ENCODE results near the gene TSPO2. TPM values are rescaled to one million over a fixed set of nuclear protein-coding genes. Genes with fewer than 3 reads are reported as not detected.

The TSPO2 gene
- polyA plus RNA-seq, 3 donors: not detected

- Mint-ChIP-seq H3K27me3 (ENCODE audit: low read depth in 3 of 3) (peaks cover 0 to 6% (median 0%) of the 10 kb centered on the region in 3 donors), H3K27ac (no peak within 1 kb of the TSS), H3K36me3 (no peaks in the 10 kb centered on the region), H3K4me3 (no peak within 1 kb of the TSS), H3K9me3 (no peaks in the 10 kb centered on the region), H3K4me1 (peaks cover 8% of the 10 kb centered on the region)
- intact Hi-C loops (cut with micrococcal nuclease): no loop called here
- H4K20me1 ChIP-seq (ENCODE audit: insufficient read depth, low read length): no peaks in the 10 kb centered on the region
- peak in 2 of 3 donors; percentile 12 to 14 for DNase-seq
- no peaks in the 10 kb centered on the region for H3K9me3 ChIP-seq (replicated peaks in 1 of 2; ENCODE audit: control insufficient read depth in 1 of 2, insufficient read depth in 1 of 2, low read length in 2 of 2)
- H3K27ac ChIP-seq (ENCODE audit: low read depth in 1 of 2, low read length in 2 of 2): no peak within 1 kb of the TSS
- no peaks in the 10 kb centered on the region for H3K36me3 ChIP-seq (replicated peaks in 1 of 2; ENCODE audit: control insufficient read depth in 1 of 2, insufficient read depth in 2 of 2, low read length in 2 of 2)
- H3K4me1 ChIP-seq (ENCODE audit: control insufficient read depth in 1 of 2, insufficient read depth in 2 of 2, low read length in 2 of 2): no peaks in the 10 kb centered on the region
- 75% methylated on average over 8 of the region's 10 CpGs for WGBS (ENCODE audit: insufficient coverage)
- H3K4me3 ChIP-seq (replicated peaks in 1 of 3; ENCODE audit: low read depth in 2 of 3, low read length in 3 of 3): no peak within 1 kb of the TSS
- H3K27me3 ChIP-seq (ENCODE audit: control insufficient read depth in 2 of 2, insufficient read depth in 2 of 2, low read length in 2 of 2): no peaks in the 10 kb centered on the region
- H3K79me2 ChIP-seq (ENCODE audit: insufficient read depth, low read length): no peaks in the 10 kb centered on the region
- no peak within 1 kb of the TSS for H2AFZ ChIP-seq (ENCODE audit: insufficient read depth, low read depth, low read length, poor library complexity, severe bottlenecking)
- TF ChIP-seq CTCF (IDR thresholded peaks at IDR 0.05): peak; percentile 81
- H3K4me2 ChIP-seq (replicated peaks; ENCODE audit: extremely low read depth, low read length, poor library complexity, severe bottlenecking): no peak within 1 kb of the TSS
- H3K9ac ChIP-seq (ENCODE audit: insufficient read depth, low read length, poor library complexity, severe bottlenecking): no peak within 1 kb of the TSS
Observed at GRCh38 chr6:41039060-41039998, 2.9 kb upstream of the TSPO2 start, which contains the start of gene UNC5CL. TSS of gene UNC5CL (minus strand) at chr6:41039221. CDS start at chr6:41035074, 4,147 bp downstream.

GRCh38 chr6:41040101-41040939 lies 1.9 kb upstream of the TSPO2 start:
- Histone ChIP-seq H3K4me3 (replicated peaks in 1 of 3; ENCODE audit: low read depth in 2 of 3, low read length in 3 of 3) (no peak overlapping the region), H3K9me3 (replicated peaks in 1 of 2; ENCODE audit: control insufficient read depth in 1 of 2, insufficient read depth in 1 of 2, low read length in 2 of 2) (no peaks in the 10 kb centered on the region), H3K27me3 (ENCODE audit: control insufficient read depth in 2 of 2, insufficient read depth in 2 of 2, low read length in 2 of 2) (no peaks in the 10 kb centered on the region), H3K27ac (ENCODE audit: low read depth in 1 of 2, low read length in 2 of 2) (no peak overlapping the region), H3K4me1 (ENCODE audit: control insufficient read depth in 1 of 2, insufficient read depth in 2 of 2, low read length in 2 of 2) (no peaks in the 10 kb centered on the region), H3K36me3 (replicated peaks in 1 of 2; ENCODE audit: control insufficient read depth in 1 of 2, insufficient read depth in 2 of 2, low read length in 2 of 2) (no peaks in the 10 kb centered on the region), H3K9ac (ENCODE audit: insufficient read depth, low read length, poor library complexity, severe bottlenecking) (no peak overlapping the region), H2AFZ (ENCODE audit: insufficient read depth, low read depth, low read length, poor library complexity, severe bottlenecking) (no peak overlapping the region), H3K4me2 (replicated peaks; ENCODE audit: extremely low read depth, low read length, poor library complexity, severe bottlenecking) (no peak overlapping the region), H3K79me2 (ENCODE audit: insufficient read depth, low read length) (no peaks in the 10 kb centered on the region), H4K20me1 (ENCODE audit: insufficient read depth, low read length) (no peaks in the 10 kb centered on the region)
- 60% methylated on average over 1 of the region's 6 CpGs for WGBS (ENCODE audit: insufficient coverage)
- peak in 1 of 3 donors; percentile 28 for DNase-seq
- Mint-ChIP-seq H3K36me3 (no peaks in the 10 kb centered on the region), H3K4me1 (peaks cover 8% of the 10 kb centered on the region), H3K27ac (no peak overlapping the region), H3K9me3 (no peaks in the 10 kb centered on the region), H3K4me3 (no peak overlapping the region), H3K27me3 (ENCODE audit: low read depth in 3 of 3) (peaks cover 0 to 6% (median 2%) of the 10 kb centered on the region in 3 donors)
- intact Hi-C loops (cut with micrococcal nuclease): no loop called here
- no peak for TF ChIP-seq CTCF (IDR thresholded peaks at IDR 0.05)
